ENCODE results near the gene DDTL.
"Not testable (repeated sequence)": the region's sequence is repeated elsewhere in the genome, so short reads cannot be mapped to it uniquely, and the experiment has no call there.

The DDTL gene

GRCh38 chr22:23969071-23969470 lies 2.4 kb downstream of the DDTL start:
- no peak for DNase-seq (ENCODE audit: extremely low read depth in 1 of 2, low read depth in 1 of 2)

GRCh38 chr22:23970201-23970641 lies 3.5 kb downstream of the DDTL start:
- DNase-seq (ENCODE audit: extremely low read depth in 1 of 2, low read depth in 1 of 2): no peak

GRCh38 chr22:23970816-23971486 lies 4.3 kb downstream of the DDTL start:
- no peak for DNase-seq (ENCODE audit: extremely low read depth in 1 of 2, low read depth in 1 of 2)

GRCh38 chr22:23971927-23972326 lies 5.2 kb downstream of the DDTL start:
- DNase-seq (ENCODE audit: extremely low read depth in 1 of 2, low read depth in 1 of 2): not testable (repeated sequence)

- DNase-seq (ENCODE audit: extremely low read depth in 1 of 2, low read depth in 1 of 2): not testable (repeated sequence)
Observed at GRCh38 chr22:23974345-23974744, 7.7 kb downstream of the DDTL start, which contains the start of gene DDT. Gene DDT (minus strand): TSS chr22:23974441. CDS start chr22:23974414, 27 bp downstream.

- not testable (repeated sequence) for DNase-seq (ENCODE audit: extremely low read depth in 1 of 2, low read depth in 1 of 2)
Observed at GRCh38 chr22:23974836-23975352, 8.2 kb downstream of the DDTL start.

- not testable (repeated sequence) for DNase-seq (ENCODE audit: extremely low read depth in 1 of 2, low read depth in 1 of 2)
Observed at GRCh38 chr22:23977304-23977703, 10.6 kb downstream of the DDTL start.

GRCh38 chr22:23979557-23980240 lies 13.0 kb downstream of the DDTL start, which contains the start of gene GSTT2:
Gene GSTT2 (plus strand): TSS chr22:23980134.
- DNase-seq (ENCODE audit: extremely low read depth in 1 of 2, low read depth in 1 of 2): not testable (repeated sequence)

- not testable (repeated sequence) for DNase-seq (ENCODE audit: extremely low read depth in 1 of 2, low read depth in 1 of 2)
Observed at GRCh38 chr22:23980567-23980966, 13.9 kb downstream of the DDTL start.

- no peak for DNase-seq (ENCODE audit: extremely low read depth in 1 of 2, low read depth in 1 of 2)
Observed at GRCh38 chr22:23984430-23984829, 17.7 kb downstream of the DDTL start.

GRCh38 chr22:23986089-23986488 lies 19.4 kb downstream of the DDTL start:
- not testable (repeated sequence) for DNase-seq (ENCODE audit: extremely low read depth in 1 of 2, low read depth in 1 of 2)

- not testable (repeated sequence) for DNase-seq (ENCODE audit: extremely low read depth in 1 of 2, low read depth in 1 of 2)
Observed at GRCh38 chr22:23986538-23987178, 20.0 kb downstream of the DDTL start.

- DNase-seq (ENCODE audit: extremely low read depth in 1 of 2, low read depth in 1 of 2): not testable (repeated sequence)
Observed at GRCh38 chr22:23989583-23990244, 23.0 kb downstream of the DDTL start.

GRCh38 chr22:23993080-23993479 lies 26.4 kb downstream of the DDTL start:
- DNase-seq (ENCODE audit: extremely low read depth in 1 of 2, low read depth in 1 of 2): not testable (repeated sequence)

GRCh38 chr22:23993581-23994177 lies 27.0 kb downstream of the DDTL start:
- not testable (repeated sequence) for DNase-seq (ENCODE audit: extremely low read depth in 1 of 2, low read depth in 1 of 2)

GRCh38 chr22:23997092-23997491 lies 30.4 kb downstream of the DDTL start:
- DNase-seq (ENCODE audit: extremely low read depth in 1 of 2, low read depth in 1 of 2): no peak

- DNase-seq (ENCODE audit: extremely low read depth in 1 of 2, low read depth in 1 of 2): not testable (repeated sequence)
Observed at GRCh38 chr22:23999779-24000178, 33.1 kb downstream of the DDTL start.

- no peak for DNase-seq (ENCODE audit: extremely low read depth in 1 of 2, low read depth in 1 of 2)
Observed at GRCh38 chr22:24001314-24001713, 34.6 kb downstream of the DDTL start.

GRCh38 chr22:24002272-24002671 lies 35.6 kb downstream of the DDTL start:
- DNase-seq (ENCODE audit: extremely low read depth in 1 of 2, low read depth in 1 of 2): no peak

GRCh38 chr22:24002851-24003250 lies 36.2 kb downstream of the DDTL start:
- no peak for DNase-seq (ENCODE audit: extremely low read depth in 1 of 2, low read depth in 1 of 2)
